ENCODE results near the gene ADCY4. TPM values are rescaled to one million over a fixed set of nuclear protein-coding genes. Genes with fewer than 3 reads are reported as not detected.

ADCY4 gene
- total and polyA plus RNA-seq, 4 donors: 22.6 to 42.8 (median 36.0) TPM

DNA sequence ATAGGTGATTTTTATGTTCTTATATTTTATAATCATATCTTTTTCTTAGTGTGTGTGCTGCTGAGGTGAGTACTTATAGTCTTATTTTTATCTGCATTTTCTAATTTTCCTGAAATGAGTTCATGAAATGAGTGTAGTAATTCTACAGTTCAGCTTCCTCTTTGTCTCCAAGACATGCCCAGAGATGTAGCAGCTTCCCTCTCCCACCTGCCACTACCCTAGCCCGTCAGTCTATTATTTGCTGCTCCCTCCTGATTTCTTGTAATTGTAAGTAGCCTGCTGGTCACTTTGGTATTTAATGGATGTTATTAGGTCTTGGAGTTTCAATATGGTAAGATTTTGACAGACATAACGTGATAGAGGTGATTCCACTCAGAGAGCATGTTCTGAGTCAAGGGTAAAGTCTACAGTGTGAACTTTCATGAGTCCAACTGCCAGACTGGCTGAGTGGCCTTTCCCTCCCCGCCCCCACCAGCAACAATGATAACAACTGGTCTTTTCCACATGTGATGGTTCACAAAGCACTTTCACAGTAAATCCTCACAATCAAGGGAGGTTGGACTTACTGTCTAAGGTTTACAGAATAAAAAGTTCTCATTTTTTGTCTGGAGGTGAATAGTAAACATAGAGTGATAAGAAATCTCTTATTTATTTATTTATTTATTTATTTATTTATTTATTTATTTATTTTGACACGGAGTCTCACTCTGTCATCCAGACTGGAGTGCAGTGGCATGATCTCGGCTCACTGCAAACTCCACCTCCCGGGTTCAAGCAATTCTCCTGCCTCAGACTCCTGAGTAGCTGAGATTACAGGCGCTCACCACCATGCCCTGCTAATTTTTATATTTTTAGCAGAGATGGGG is 9.2 kb upstream of the ADCY4 start:
- no peak for ATAC-seq (ENCODE audit: insufficient read depth, low FRiP score)
- Histone ChIP-seq H3K4me3 (no peak overlapping the region), H3K36me3 (ENCODE audit: control insufficient read depth in 4 of 4, insufficient read depth in 4 of 4, low read length in 4 of 4) (no peaks in the 10 kb centered on the region), H3K9ac (ENCODE audit: insufficient read depth in 1 of 2, low read length in 2 of 2) (no peak overlapping the region), H3K4me1 (ENCODE audit: control insufficient read depth in 5 of 5, insufficient read depth in 5 of 5, low read length in 5 of 5) (peaks cover 0 to 9% (median 2%) of the 10 kb centered on the region in 5 donors), H3K27ac (ENCODE audit: low read depth in 1 of 2, low read length in 1 of 2) (no peak overlapping the region), H3K9me3 (ENCODE audit: control insufficient read depth in 4 of 4, insufficient read depth in 3 of 4, low read length in 3 of 4) (no peaks in the 10 kb centered on the region), H3K27me3 (ENCODE audit: control insufficient read depth in 3 of 3, insufficient read depth in 3 of 3, low read length in 2 of 3) (peaks cover 0 to 30% (median 29%) of the 10 kb centered on the region in 3 donors)
- no peak for TF ChIP-seq CTCF (IDR thresholded peaks at IDR 0.05; ENCODE audit: control extremely low read depth, extremely low read depth)
- WGBS, 2 donors: 77 to 79% methylated on average over 7 of the region's 7 CpGs
- DNase-seq: no peak

GRCh38 chr14:24342889-24343288 is 8.0 kb upstream of the ADCY4 start:
- 96 to 99% methylated on average over 4 of the region's 4 CpGs for WGBS, 2 donors
- Histone ChIP-seq H3K4me1 (ENCODE audit: control insufficient read depth in 5 of 5, insufficient read depth in 5 of 5, low read length in 5 of 5) (peaks cover 0 to 14% (median 7%) of the 10 kb centered on the region in 5 donors), H3K27ac (ENCODE audit: low read depth in 1 of 2, low read length in 1 of 2) (no peak overlapping the region), H3K27me3 (ENCODE audit: control insufficient read depth in 3 of 3, insufficient read depth in 3 of 3, low read length in 2 of 3) (peaks cover 0 to 33% (median 32%) of the 10 kb centered on the region in 3 donors), H3K9ac (ENCODE audit: insufficient read depth in 1 of 2, low read length in 2 of 2) (no peak overlapping the region), H3K9me3 (ENCODE audit: control insufficient read depth in 4 of 4, insufficient read depth in 3 of 4, low read length in 3 of 4) (no peaks in the 10 kb centered on the region), H3K4me3 (no peak overlapping the region), H3K36me3 (ENCODE audit: control insufficient read depth in 4 of 4, insufficient read depth in 4 of 4, low read length in 4 of 4) (no peaks in the 10 kb centered on the region)
- ATAC-seq (ENCODE audit: insufficient read depth, low FRiP score) (no peak), DNase-seq (no peak)
- TF ChIP-seq CTCF (IDR thresholded peaks at IDR 0.05; ENCODE audit: control extremely low read depth, extremely low read depth): no peak

DNA sequence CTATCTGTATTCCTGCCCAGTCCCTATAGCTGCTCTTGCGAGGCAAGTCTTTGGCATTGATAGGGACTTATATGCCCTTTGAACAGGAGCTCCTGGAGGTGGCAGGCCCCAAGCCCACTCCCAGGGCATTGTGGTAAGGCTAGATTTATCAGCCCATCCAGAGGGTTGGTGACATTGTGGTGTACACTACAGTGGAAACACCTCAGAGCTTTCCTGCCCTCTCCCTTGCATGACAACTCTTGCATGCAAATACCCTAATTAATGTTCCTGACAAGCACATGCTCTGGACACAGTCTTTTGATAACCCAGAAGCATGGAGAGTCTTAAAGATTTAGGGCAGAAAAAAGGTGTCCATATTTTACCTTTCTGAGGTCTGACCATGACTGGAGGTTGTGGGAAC is 5.7 kb upstream of the ADCY4 start:
- WGBS, 2 donors: 98 to 100% methylated on average over 1 of the region's 1 CpG
- Histone ChIP-seq H3K36me3 (ENCODE audit: control insufficient read depth in 4 of 4, insufficient read depth in 4 of 4, low read length in 4 of 4) (peaks cover 0 to 5% (median 0%) of the 10 kb centered on the region in 4 donors), H3K27ac (ENCODE audit: low read depth in 1 of 2, low read length in 1 of 2) (no peak overlapping the region), H3K4me1 (ENCODE audit: control insufficient read depth in 5 of 5, insufficient read depth in 5 of 5, low read length in 5 of 5) (peaks cover 0 to 17% (median 7%) of the 10 kb centered on the region in 5 donors), H3K27me3 (ENCODE audit: control insufficient read depth in 3 of 3, insufficient read depth in 3 of 3, low read length in 2 of 3) (peaks cover 0 to 54% (median 44%) of the 10 kb centered on the region in 3 donors), H3K9ac (ENCODE audit: insufficient read depth in 1 of 2, low read length in 2 of 2) (no peak overlapping the region), H3K9me3 (ENCODE audit: control insufficient read depth in 4 of 4, insufficient read depth in 3 of 4, low read length in 3 of 4) (no peaks in the 10 kb centered on the region), H3K4me3 (no peak overlapping the region)
- no peak for ATAC-seq (ENCODE audit: insufficient read depth, low FRiP score)
- no peak for DNase-seq
- TF ChIP-seq CTCF (IDR thresholded peaks at IDR 0.05; ENCODE audit: control extremely low read depth, extremely low read depth): no peak
